GM10248 (cell line): ENCODE results near the gene ZDHHC11B.
"Not testable (repeated sequence)": the region's sequence is repeated elsewhere in the genome, so short reads cannot be mapped to it uniquely, and the experiment has no call there.

Source experiments
- CTCF ChIA-PET: fragments of 300-600 bp; sonication (Branson Sonifier 250); formaldehyde crosslinking; extraction: SDS; loops from one replicate; lab custom pipeline; 2021; ENCODE audit warnings: antibody characterized with exemption; lab: Yijun Ruan, JAX
- POLR2A ChIA-PET: fragments of 350-650 bp; sonication (Branson Sonifier 250); formaldehyde crosslinking; extraction: SDS; loops from one replicate; lab custom pipeline; 2020; ENCODE audit warnings: antibody characterized with exemption; lab: Yijun Ruan, JAX
- DNase-seq: peaks from one replicate; pipeline ENCODE4 v3.0.0; 2012; ENCODE audit errors: extremely low spot score
- TF ChIP-seq, protein P1 (sequence below): IDR thresholded peaks from 2 replicates; pipeline ENCODE4 v1.5.1; 2012; ENCODE audit warnings: mild to moderate bottlenecking, low read depth; ENCODE audit errors: extremely low read depth, missing control alignments, control extremely low read depth

The ZDHHC11B gene

DNA sequence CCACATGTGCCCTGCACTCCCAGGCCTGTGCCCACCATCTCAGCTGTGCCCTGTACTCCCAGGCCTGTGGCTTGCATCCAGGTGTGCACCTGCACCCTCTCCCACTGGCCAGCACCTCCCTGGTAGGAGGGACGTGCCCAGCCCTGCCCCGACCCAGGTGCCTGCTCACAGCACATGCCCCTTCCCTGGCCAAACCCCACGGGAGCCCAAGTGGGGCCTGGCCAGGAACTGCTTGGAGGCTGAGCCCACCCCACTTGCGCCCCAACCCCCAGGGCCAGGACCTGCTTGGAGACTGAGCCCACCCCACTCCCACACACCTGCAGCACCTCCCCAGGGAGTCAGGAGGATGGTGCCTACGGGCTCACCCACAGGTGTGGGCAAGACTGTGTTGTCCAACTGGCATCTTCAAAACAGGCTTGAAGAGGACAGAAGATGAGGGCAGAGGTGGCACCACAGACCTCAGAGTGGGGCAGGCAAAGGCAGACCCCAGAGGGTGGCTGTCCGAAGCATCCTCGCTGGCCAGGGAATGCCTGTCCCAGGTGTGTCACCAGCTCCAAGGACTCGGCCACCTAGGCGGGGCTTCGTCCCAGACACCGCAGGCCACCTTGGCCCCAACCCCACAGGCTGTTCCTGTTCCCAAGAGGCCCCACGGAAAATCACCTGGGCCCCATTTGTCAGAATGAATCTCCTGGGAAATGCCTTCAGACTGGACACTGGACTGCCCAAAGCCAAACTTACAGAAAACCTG lies 10.8 kb downstream of the ZDHHC11B start:
- DNase-seq: peak; percentile 12
- ChIA-PET CTCF (no interaction called here), POLR2A (no interaction called here)
- TF ChIP-seq, protein P1, sequence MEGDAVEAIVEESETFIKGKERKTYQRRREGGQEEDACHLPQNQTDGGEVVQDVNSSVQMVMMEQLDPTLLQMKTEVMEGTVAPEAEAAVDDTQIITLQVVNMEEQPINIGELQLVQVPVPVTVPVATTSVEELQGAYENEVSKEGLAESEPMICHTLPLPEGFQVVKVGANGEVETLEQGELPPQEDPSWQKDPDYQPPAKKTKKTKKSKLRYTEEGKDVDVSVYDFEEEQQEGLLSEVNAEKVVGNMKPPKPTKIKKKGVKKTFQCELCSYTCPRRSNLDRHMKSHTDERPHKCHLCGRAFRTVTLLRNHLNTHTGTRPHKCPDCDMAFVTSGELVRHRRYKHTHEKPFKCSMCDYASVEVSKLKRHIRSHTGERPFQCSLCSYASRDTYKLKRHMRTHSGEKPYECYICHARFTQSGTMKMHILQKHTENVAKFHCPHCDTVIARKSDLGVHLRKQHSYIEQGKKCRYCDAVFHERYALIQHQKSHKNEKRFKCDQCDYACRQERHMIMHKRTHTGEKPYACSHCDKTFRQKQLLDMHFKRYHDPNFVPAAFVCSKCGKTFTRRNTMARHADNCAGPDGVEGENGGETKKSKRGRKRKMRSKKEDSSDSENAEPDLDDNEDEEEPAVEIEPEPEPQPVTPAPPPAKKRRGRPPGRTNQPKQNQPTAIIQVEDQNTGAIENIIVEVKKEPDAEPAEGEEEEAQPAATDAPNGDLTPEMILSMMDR: no peak

DNA sequence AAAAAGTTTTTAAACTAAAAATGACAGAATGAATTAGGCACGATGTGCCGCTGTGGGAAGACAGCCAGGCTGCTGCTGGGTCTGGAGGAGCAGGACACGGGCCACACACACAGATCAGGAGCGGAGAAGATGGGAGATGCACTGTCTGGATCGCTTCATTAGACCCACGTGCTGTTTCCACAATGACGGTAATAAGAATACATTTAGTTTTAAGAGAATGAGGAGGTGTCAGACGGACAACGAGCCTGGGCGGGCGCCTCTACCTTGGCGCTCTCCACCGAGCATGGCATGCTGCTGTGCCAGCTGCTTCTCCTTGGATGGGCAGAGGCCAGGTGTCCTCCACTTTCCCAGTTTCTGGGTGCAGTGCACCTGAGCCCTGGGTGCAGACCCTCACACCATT lies 11.6 kb downstream of the ZDHHC11B start:
- POLR2A ChIA-PET, CTCF ChIA-PET: not testable (repeated sequence)
- DNase-seq: peak; percentile 7

DNA sequence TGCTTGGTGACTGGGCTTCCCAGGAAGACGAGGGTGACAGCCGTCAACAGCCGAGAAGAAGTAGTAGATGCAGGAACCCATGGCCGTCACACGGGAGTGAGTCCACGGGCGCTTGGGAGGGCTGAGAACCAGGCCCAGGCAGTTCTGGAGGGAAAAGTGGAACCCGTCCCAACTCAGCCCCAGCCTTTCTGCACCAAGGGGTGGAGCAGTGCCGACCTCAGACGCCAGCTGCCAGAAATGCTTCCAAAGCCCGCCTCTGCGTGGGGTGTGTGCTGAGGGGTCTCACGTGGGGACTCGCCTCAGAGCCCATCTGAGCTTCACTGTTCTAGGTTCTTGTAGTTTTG lies 12.0 kb downstream of the ZDHHC11B start:
- CTCF ChIA-PET, POLR2A ChIA-PET, DNase-seq: not testable (repeated sequence)

DNA sequence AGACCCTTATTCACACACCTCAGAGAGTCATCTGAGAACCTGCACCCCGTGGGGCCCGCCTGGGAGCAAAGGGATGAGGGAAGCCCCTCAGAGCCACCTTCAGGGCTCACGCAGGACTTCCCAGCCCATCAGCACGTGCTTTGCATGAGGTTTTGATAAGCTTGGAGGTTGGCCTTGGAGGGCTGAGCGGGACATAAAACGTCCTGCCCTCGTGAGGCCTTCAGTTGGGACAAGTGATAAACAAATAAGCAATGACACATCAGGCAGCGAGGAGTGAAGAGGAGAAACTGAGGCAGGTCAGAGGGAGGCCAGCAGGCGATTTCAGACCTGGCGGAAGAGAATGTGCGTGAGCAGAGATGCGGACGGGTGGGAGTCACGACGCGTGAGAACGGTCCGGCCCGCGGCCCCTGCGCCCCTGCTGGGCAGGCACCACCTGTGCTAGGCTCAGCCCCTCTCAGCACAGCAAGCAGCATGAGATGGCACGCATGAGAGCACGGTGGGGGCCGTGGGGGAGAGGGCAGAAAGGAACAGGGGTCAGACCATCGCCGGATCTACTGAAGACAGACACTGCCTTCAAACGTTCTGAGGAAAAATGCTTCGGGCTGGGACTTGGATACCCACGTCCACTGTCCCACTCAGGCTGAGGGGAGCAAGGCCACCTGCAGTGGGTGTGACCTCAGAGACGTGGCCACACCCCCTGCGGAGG lies 12.5 kb downstream of the ZDHHC11B start:
- POLR2A ChIA-PET, DNase-seq, CTCF ChIA-PET: not testable (repeated sequence)

DNA sequence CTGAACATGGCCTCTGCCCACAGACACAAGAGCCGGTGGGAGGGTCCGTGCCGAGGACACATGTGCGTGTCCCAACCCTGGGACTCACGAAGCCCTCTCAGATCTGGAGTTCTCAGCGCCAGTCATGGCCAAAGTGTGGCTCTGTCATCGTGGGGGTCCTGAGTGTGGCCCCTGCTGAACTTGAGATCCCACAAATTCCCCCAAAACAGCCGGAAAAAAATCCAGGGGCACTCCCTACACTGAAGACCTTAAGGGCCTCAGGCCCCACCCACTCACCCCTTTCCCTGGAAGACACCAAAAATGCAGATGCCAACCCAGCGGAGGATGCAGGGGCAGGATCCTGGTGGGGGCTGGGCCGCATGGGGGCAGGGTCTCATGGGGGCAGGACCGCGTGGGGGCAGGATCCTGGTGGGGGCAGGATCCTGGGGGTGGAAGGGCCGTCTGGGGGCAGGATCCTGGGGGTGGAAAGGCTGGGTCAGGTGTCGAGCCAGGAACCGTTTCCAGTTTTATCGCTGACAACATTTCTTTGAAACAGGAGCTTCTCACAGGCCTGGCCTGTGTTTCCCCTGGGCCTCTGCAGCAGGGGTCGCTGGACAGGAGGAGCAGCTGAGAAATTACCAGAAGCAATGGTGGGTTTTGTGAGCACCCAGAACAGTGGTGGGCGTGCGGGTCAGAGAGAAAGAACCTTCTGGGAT lies 13.3 kb downstream of the ZDHHC11B start:
- CTCF ChIA-PET, POLR2A ChIA-PET: not testable (repeated sequence)
- peak; percentile 7 for DNase-seq

DNA sequence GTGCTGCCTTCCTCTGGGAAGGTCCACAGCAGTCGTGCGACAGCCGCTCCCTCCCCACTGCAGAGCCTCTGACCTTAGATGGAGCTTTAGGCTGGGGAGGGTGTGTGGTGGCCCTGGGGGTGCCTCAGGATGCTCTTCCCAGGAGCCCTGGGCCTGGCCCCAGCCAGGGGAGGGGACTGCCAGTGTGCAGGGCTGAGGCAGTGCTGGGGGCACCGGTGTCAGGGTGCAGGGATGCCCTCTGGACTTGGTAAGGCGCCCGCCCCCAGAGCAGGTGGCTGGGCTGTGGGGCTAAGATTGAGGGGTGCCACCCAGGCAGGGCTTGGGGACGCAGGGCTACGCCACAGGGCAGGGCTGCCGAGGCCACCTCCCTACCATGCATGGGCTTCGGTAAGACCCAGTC lies 13.9 kb downstream of the ZDHHC11B start:
- CTCF ChIA-PET, POLR2A ChIA-PET: not testable (repeated sequence)
- DNase-seq: peak; percentile 11

DNA sequence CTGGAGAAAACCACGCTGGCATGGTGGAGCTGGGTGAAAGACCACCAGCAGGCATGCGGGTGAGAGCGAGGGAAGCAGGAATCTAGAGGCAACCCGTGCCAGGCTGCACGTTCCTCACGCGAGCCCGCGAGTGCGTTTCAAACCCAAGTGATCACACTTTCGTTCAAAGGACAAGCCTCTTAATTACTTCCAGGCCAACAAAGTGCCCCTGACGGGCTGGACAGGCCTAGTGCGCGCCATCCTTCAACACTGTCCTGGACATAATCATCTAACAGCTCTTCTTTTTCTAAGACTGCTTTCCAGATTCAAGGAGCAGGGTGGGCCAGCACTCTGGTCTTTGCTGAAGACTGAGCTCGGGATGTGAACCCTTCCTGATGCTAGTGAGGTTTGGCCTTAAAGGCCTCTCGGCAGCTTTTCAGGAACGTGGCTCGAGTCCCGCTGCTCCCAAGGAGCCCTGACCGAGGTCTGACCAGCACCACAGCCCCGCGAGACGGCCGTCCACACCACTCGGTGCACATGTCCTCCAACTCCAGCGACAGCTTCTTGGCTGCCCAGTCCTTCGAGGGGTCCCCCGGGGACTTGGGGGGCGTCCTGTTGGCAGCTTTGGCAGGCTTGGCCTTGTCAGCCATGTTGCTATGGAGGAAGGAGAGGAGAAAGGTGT lies 14.9 kb downstream of the ZDHHC11B start:
- POLR2A ChIA-PET, CTCF ChIA-PET, DNase-seq: not testable (repeated sequence)

DNA sequence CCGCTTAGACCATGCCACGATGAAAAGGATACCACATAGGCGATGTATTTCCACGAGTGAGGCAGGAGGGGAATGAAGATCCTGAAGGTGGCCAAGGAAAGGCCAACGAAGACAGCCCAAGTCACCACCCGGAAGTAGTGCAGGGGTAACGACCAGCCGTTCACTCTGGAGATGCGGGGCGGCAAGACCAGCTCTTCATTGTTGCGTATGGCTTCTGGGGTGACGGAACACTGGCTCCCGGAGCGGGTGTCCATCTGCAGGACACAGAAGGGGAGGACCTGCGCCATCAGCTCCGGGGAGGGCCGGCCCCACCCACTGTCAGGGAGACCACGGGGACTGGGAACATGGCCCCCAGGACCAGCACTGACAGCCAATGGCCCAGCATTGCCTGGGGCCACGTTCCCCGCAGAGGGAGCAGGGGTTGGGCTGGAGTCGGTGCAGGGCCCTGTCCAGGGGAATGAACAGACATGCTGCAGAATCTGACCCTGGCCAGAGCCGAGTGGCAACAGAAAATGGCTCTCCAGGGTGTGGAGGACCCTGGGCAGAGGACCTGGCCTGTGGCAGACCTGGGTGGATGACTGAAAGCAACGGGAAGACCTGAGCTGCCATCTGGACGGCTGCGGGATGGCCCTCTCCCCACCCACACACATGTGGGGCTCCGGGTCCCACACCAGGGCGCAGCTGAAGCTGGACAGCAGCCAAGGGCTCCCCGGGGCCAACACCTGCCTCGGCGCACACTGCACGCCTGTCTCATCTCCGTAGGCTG lies 17.7 kb downstream of the ZDHHC11B start:
- CTCF ChIA-PET: no interaction called here

DNA sequence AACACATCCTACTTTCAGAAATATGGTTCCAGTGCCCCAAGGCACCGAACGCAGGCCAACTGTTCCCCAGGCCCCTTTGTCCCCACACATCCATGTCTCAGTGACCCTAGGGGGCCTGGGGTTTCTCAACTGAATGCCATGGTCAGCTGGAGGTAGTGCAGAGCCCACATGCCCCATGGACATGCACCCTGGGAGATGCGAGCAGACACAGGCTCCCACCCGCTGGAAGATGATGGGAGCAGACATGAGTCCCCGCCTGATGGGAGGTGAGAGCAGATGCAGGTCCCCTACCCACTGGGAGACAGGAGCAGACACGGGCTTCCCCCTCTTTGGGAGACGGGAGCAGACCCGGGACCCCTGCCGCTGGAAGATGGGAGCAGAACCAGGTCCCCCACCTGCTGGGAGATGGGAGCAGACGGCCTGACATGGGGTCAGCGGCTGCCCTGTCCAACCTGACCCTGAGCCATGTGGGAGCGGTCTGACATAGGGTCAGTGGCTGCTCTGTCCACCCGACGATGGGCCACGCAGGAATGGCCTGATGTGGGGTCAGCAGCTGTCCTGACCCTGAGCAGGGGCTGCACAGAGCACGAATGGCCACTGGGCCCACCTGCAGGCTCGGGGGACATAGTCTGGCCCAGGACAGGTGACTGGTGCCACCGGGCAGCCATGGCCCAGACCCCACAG lies 18.4 kb downstream of the ZDHHC11B start:
- ChIA-PET POLR2A (no interaction called here), CTCF (no interaction called here)
- TF ChIP-seq, protein P1: no peak
- no peak for DNase-seq

More for the DNA sequence above, 17.7 kb downstream of the ZDHHC11B start:
- TF ChIP-seq, protein P1: no peak
- DNase-seq: no peak
- POLR2A ChIA-PET: no interaction called here
